Cortex of kidney (tissue), 1 donor: ENCODE data around the gene ARID4B.

Experiments
- DNase-seq: peaks from one replicate; lab custom pipeline; 2025; lab: John Stamatoyannopoulos, UW

Gene ARID4B

DNA sequence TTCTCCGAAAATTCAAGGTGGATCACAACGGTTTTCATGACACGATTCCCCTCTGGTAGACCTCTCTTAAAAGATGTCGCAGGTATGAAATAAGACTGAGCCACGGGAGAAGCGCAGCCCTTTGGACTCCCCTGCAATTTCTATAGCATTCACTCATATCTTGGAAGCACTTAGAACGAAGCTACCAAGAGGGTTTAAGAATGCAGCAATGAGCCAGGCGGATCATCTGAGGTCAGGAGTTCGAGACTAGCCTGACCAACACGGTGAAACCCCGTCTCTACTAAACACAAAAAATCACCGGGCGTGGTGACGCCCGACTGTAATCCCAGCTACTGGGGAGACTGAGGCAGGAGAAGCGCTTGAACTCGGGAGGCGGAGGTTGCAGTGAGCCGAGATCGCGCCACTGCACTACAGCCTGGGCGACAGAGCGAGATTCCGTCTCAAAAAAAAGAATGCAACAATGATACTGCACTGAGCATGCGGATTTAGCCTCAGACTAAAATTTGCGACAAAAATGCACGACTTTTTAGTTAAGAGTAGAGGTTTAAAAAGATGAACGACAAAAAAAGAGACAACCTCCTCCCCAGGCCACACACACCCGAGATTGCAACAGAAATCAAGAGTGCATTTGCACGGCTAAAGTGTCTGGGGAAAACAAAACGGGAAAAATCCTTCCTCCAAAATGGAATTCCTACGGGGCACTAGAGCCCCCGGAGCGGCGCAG, 200.1 kb downstream of the ARID4B start:
- DNase-seq: no peak

DNA sequence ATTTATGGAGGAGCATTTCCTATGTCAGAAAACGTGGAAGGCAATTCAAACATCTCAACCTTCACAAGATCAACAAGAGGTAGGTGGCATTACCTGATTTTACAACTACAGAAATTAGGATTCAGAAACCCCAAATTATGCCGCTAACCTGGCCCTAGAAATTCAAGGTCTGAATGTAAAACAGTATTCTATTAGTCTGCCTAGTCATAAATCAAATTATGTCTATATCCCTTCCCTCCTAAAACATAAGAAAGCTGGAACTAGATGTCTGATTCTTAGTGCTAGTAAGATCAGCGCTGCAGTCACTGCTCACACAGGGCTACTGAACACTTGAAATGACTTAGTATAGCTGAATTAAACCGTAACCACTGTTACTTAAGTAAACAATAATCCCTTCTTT, 200.8 kb downstream of the ARID4B start:
- DNase-seq: no peak

DNA sequence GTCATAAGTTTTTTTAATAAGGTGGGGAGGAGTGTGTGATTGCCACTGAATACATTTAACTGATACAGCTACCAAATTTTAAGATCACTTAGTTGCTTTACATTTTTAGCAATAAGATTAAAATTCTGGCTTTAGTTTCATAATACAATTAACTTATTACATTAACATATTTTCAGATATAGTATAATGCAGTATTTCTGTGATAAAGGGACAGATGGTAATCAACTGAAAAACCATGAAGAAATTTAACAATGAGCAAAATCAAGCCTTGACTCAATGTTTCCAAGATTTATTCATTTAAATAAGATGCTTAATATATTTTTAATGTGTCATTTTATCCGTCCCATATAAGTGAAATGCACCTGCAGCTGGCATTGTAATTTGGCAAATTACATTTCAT, 203.3 kb downstream of the ARID4B start:
- DNase-seq: no peak

DNA sequence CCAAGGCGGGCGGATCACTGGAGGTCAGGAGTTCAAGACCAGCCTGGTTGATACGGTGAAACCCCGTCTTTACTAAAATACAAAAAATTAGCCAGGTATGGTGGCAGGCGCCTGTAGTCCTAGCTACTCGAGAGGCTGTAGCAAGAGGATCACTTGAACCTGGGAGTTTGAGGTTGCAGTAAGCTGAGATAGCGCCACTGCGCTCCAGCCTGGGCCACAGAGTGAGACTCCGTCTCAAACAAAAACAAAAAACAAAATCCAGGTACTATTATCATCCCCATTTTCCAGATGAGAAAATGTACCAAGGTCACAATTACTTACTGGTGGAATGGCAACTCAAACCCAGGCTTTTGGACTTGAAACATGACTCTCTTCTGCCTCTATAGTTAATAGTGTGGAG, 203.9 kb downstream of the ARID4B start:
- no peak for DNase-seq

DNA sequence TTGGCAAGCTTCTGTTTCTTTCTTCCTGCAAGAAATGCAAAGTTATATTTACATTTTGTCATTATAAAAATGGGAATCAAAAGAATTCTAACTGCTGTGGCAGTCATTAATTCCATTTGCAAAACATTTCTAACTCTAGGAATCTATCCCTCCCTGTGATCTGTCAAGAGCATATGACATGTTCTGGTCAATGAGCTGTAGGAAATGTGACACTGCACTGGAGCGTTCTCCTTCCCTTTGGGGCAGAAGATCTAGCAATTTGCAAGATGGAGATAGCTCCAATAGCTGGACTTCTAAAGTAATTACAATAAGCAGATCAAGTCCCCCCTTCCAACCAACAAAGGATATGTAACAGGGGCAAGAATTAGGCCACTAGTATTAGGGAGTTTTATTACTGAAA, 205.6 kb downstream of the ARID4B start:
- DNase-seq: no peak
